HEK293 (cell line): ENCODE results near the gene CAMK2N2.
A peak's percentile ranks its signal among the peaks of the same experiment; 100 is the strongest.

Experiments
- GLIS1 ChIP-seq: fragments of 450-650 bp; formaldehyde crosslinking; IDR thresholded peaks from 2 replicates; pipeline ENCODE4 v1.5.1; 2016; ENCODE audit warnings: missing biosample characterization, missing genetic modification characterization
- GLIS2 ChIP-seq: fragments of 450-650 bp; formaldehyde crosslinking; IDR thresholded peaks from 2 replicates; pipeline ENCODE4 v1.5.1; 2016; ENCODE audit warnings: missing biosample characterization, missing genetic modification characterization
- HIC1 ChIP-seq: fragments of 450-650 bp; formaldehyde crosslinking; IDR thresholded peaks from 2 replicates; pipeline ENCODE4 v1.5.1; 2016; ENCODE audit warnings: missing biosample characterization, missing genetic modification characterization
- HOXA7 ChIP-seq: sonication (generic); formaldehyde crosslinking; IDR thresholded peaks from 2 replicates; pipeline ENCODE4 v1.8.1; 2022; ENCODE audit warnings: missing genetic modification reagents, borderline replicate concordance
- HOXD13 ChIP-seq: sonication (generic); formaldehyde crosslinking; IDR thresholded peaks from 2 replicates; pipeline ENCODE4 v1.8.0; 2022; ENCODE audit warnings: missing genetic modification reagents, borderline replicate concordance
- KLF16 ChIP-seq: fragments of 450-650 bp; formaldehyde crosslinking; IDR thresholded peaks from 2 replicates; pipeline ENCODE4 v1.5.1; 2017; ENCODE audit warnings: missing biosample characterization, missing genetic modification characterization
- OSR2 ChIP-seq: fragments of 450-650 bp; formaldehyde crosslinking; IDR thresholded peaks from 2 replicates; pipeline ENCODE4 v1.5.1; 2016; ENCODE audit warnings: missing biosample characterization, missing genetic modification characterization
- OVOL3 ChIP-seq: fragments of 450-650 bp; formaldehyde crosslinking; IDR thresholded peaks from 2 replicates; pipeline ENCODE4 v1.5.1; 2016; ENCODE audit warnings: missing biosample characterization, missing genetic modification characterization
- PRDM1 ChIP-seq: fragments of 450-650 bp; formaldehyde crosslinking; IDR thresholded peaks from 2 replicates; pipeline ENCODE4; 2016; ENCODE audit warnings: missing biosample characterization, missing genetic modification characterization
- PRDM6 ChIP-seq: fragments of 450-650 bp; formaldehyde crosslinking; IDR thresholded peaks from 2 replicates; pipeline ENCODE4 v1.5.1; 2017; ENCODE audit warnings: missing biosample characterization, missing genetic modification characterization
- SALL2 ChIP-seq: fragments of 450-650 bp; formaldehyde crosslinking; IDR thresholded peaks from 2 replicates; pipeline ENCODE4 v1.5.0; 2017; ENCODE audit warnings: missing biosample characterization, mild to moderate bottlenecking, missing genetic modification characterization, borderline replicate concordance
- SCRT1 ChIP-seq: fragments of 450-650 bp; formaldehyde crosslinking; IDR thresholded peaks from 2 replicates; pipeline ENCODE4 v1.5.1; 2016; ENCODE audit warnings: missing biosample characterization, missing genetic modification characterization, borderline replicate concordance
- SCRT2 ChIP-seq: fragments of 450-650 bp; formaldehyde crosslinking; IDR thresholded peaks from 2 replicates; pipeline ENCODE4 v1.5.1; 2016; ENCODE audit warnings: missing biosample characterization, missing genetic modification characterization
- ZBTB26 ChIP-seq: fragments of 450-650 bp; formaldehyde crosslinking; optimal IDR thresholded peaks from 2 replicates; pipeline ENCODE3; 2016; ENCODE audit warnings: missing biosample characterization, mild to moderate bottlenecking, missing genetic modification characterization
- ZFHX2 ChIP-seq: fragments of 450-650 bp; formaldehyde crosslinking; conservative IDR thresholded peaks from 2 replicates; pipeline ENCODE4 v1.5.1; 2016; ENCODE audit warnings: missing biosample characterization, missing genetic modification characterization
- ZFP3 ChIP-seq: fragments of 450-650 bp; formaldehyde crosslinking; IDR thresholded peaks from 2 replicates; pipeline ENCODE4 v1.5.1; 2016; ENCODE audit warnings: low read depth, missing biosample characterization, missing genetic modification characterization
- ZFP37 ChIP-seq: fragments of 450-650 bp; formaldehyde crosslinking; IDR thresholded peaks from 2 replicates; pipeline ENCODE4 v1.5.1; 2016; ENCODE audit warnings: missing biosample characterization, missing genetic modification characterization
- ZFP41 ChIP-seq: fragments of 450-650 bp; formaldehyde crosslinking; IDR thresholded peaks from 2 replicates; pipeline ENCODE4 v1.5.1; 2016; ENCODE audit warnings: missing biosample characterization, missing genetic modification characterization, borderline replicate concordance
- ZNF138 ChIP-seq: fragments of 450-650 bp; formaldehyde crosslinking; IDR thresholded peaks from 2 replicates; pipeline ENCODE4 v1.5.1; 2016; ENCODE audit warnings: missing biosample characterization, missing genetic modification characterization, borderline replicate concordance
- ZNF248 ChIP-seq: fragments of 450-650 bp; formaldehyde crosslinking; IDR thresholded peaks from 2 replicates; pipeline ENCODE4 v1.5.1; 2017; ENCODE audit warnings: missing biosample characterization, missing genetic modification characterization
- ZNF26 ChIP-seq: fragments of 450-650 bp; formaldehyde crosslinking; IDR thresholded peaks from 2 replicates; pipeline ENCODE4 v1.5.1; 2016; ENCODE audit warnings: missing biosample characterization, missing genetic modification characterization
- ZNF391 ChIP-seq: fragments of 450-650 bp; formaldehyde crosslinking; IDR thresholded peaks from 2 replicates; pipeline ENCODE4 v1.5.1; 2016; ENCODE audit warnings: low read depth, missing biosample characterization, missing genetic modification characterization, borderline replicate concordance
- ZNF501 ChIP-seq: fragments of 450-650 bp; formaldehyde crosslinking; IDR thresholded peaks from 2 replicates; pipeline ENCODE4 v1.5.1; 2016; ENCODE audit warnings: missing biosample characterization, missing genetic modification characterization
- ZNF596 ChIP-seq: fragments of 450-650 bp; IDR thresholded peaks from 2 replicates; pipeline ENCODE4 v1.5.0; 2018; ENCODE audit warnings: missing biosample characterization, mild to moderate bottlenecking, missing genetic modification characterization, moderate library complexity
- ZNF600 ChIP-seq: fragments of 450-650 bp; formaldehyde crosslinking; IDR thresholded peaks from 2 replicates; pipeline ENCODE4 v1.5.1; 2016; ENCODE audit warnings: missing biosample characterization, missing genetic modification characterization
- ZNF624 ChIP-seq: fragments of 450-650 bp; formaldehyde crosslinking; IDR thresholded peaks from 2 replicates; pipeline ENCODE4 v1.5.1; 2017; ENCODE audit warnings: missing biosample characterization, missing genetic modification characterization
- ZNF639 ChIP-seq: fragments of 450-650 bp; formaldehyde crosslinking; IDR thresholded peaks from 2 replicates; pipeline ENCODE4 v1.5.1; 2016; ENCODE audit warnings: missing biosample characterization, missing genetic modification characterization
- ZNF701 ChIP-seq: fragments of 450-650 bp; formaldehyde crosslinking; IDR thresholded peaks from 2 replicates; pipeline ENCODE4 v1.5.1; 2016; ENCODE audit warnings: missing biosample characterization, missing genetic modification characterization
- ZNF704 ChIP-seq: fragments of 450-650 bp; formaldehyde crosslinking; IDR thresholded peaks from 2 replicates; pipeline ENCODE4 v1.5.1; 2016; ENCODE audit warnings: missing biosample characterization, missing genetic modification characterization
- ZNF76 ChIP-seq: fragments of 450-650 bp; formaldehyde crosslinking; IDR thresholded peaks from 2 replicates; pipeline ENCODE4; 2016; ENCODE audit warnings: low read depth, missing biosample characterization, missing genetic modification characterization, borderline replicate concordance

CAMK2N2 gene

GRCh38 chr3:184261854-184262763 is 756 bp upstream of the CAMK2N2 start (continued):
- TF ChIP-seq ZBTB26 (tag by site-specific recombination) (peak; percentile 53), ZFHX2 (tag by site-specific recombination) (peak; percentile 35), ZNF138 (tag by site-specific recombination) (no peak), ZNF248 (tag by site-specific recombination) (no peak), SCRT2 (tag by site-specific recombination) (peak; percentile 83), ZFP37 (tag by site-specific recombination) (0 out of 2 replicates have a peak, but pooled peaks have one; percentile 78), SALL2 (tag by site-specific recombination) (no peak), OSR2 (no peak), HIC1 (tag by site-specific recombination) (peak; percentile 82; the same call in 1 of the 2 replicates), HOXD13 (CRISPR knock-in tag) (no peak), KLF16 (tag by site-specific recombination) (peak; percentile 11; the same call in 1 of the 2 replicates), ZNF600 (peak; percentile 76), ZNF624 (tag by site-specific recombination) (no peak), ZNF704 (tag by site-specific recombination) (no peak), ZNF701 (tag by site-specific recombination) (no peak), GLIS1 (tag by site-specific recombination) (peak; percentile 99), HOXA7 (CRISPR knock-in tag) (no peak), ZFP3 (no peak), ZNF76 (tag by site-specific recombination) (0 out of 2 replicates have a peak, but pooled peaks have one; percentile 47), ZNF391 (tag by site-specific recombination) (peak; percentile 78; the same call in 1 of the 2 replicates), ZNF26 (tag by site-specific recombination) (no peak), ZNF596 (tag by site-specific recombination) (no peak), PRDM1 (no peak), ZNF639 (no peak), PRDM6 (tag by site-specific recombination) (no peak), ZFP41 (no peak), SCRT1 (tag by site-specific recombination) (0 out of 2 replicates have a peak, but pooled peaks have one; percentile 16), OVOL3 (no peak), ZNF501 (tag by site-specific recombination) (0 out of 2 replicates have a peak, but pooled peaks have one; percentile 24), GLIS2 (tag by site-specific recombination) (peak; percentile 86)
